Panc1 (cell line): ENCODE measurements around the gene NRG2.

Experiments used
- SIN3A ChIP-seq: IDR thresholded peaks from 2 replicates; pipeline ENCODE4 v1.6.1; 2012; ENCODE audit warnings: low read depth, mild to moderate bottlenecking, low read length, moderate library complexity, borderline replicate concordance; ENCODE audit not compliant: insufficient read depth
- TF ChIP-seq, protein P1 (sequence below): fragments of 450-650 bp; IDR thresholded peaks from 2 replicates; pipeline ENCODE4 v1.5.1; 2017; ENCODE audit warnings: mild to moderate bottlenecking
- TF ChIP-seq, protein P2 (sequence below), 2 experiments: IDR thresholded peaks; 2 replicates each; pipeline ENCODE4 v1.6.1; 2011 to 2012; ENCODE audit warnings: low read depth in 2 of 2, control low read depth in 1 of 2, low read length in 1 of 2, mild to moderate bottlenecking in 1 of 2, moderate library complexity in 1 of 2; ENCODE audit not compliant: insufficient read depth in 1 of 2

GRCh38 chr5:139825690-139826089 is 217.4 kb downstream of the NRG2 start:
- TF ChIP-seq, protein P1, sequence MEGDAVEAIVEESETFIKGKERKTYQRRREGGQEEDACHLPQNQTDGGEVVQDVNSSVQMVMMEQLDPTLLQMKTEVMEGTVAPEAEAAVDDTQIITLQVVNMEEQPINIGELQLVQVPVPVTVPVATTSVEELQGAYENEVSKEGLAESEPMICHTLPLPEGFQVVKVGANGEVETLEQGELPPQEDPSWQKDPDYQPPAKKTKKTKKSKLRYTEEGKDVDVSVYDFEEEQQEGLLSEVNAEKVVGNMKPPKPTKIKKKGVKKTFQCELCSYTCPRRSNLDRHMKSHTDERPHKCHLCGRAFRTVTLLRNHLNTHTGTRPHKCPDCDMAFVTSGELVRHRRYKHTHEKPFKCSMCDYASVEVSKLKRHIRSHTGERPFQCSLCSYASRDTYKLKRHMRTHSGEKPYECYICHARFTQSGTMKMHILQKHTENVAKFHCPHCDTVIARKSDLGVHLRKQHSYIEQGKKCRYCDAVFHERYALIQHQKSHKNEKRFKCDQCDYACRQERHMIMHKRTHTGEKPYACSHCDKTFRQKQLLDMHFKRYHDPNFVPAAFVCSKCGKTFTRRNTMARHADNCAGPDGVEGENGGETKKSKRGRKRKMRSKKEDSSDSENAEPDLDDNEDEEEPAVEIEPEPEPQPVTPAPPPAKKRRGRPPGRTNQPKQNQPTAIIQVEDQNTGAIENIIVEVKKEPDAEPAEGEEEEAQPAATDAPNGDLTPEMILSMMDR, result no peak
- TF ChIP-seq, protein P2, sequence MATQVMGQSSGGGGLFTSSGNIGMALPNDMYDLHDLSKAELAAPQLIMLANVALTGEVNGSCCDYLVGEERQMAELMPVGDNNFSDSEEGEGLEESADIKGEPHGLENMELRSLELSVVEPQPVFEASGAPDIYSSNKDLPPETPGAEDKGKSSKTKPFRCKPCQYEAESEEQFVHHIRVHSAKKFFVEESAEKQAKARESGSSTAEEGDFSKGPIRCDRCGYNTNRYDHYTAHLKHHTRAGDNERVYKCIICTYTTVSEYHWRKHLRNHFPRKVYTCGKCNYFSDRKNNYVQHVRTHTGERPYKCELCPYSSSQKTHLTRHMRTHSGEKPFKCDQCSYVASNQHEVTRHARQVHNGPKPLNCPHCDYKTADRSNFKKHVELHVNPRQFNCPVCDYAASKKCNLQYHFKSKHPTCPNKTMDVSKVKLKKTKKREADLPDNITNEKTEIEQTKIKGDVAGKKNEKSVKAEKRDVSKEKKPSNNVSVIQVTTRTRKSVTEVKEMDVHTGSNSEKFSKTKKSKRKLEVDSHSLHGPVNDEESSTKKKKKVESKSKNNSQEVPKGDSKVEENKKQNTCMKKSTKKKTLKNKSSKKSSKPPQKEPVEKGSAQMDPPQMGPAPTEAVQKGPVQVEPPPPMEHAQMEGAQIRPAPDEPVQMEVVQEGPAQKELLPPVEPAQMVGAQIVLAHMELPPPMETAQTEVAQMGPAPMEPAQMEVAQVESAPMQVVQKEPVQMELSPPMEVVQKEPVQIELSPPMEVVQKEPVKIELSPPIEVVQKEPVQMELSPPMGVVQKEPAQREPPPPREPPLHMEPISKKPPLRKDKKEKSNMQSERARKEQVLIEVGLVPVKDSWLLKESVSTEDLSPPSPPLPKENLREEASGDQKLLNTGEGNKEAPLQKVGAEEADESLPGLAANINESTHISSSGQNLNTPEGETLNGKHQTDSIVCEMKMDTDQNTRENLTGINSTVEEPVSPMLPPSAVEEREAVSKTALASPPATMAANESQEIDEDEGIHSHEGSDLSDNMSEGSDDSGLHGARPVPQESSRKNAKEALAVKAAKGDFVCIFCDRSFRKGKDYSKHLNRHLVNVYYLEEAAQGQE (IDR thresholded peaks at IDR 0.05; ENCODE audit: insufficient read depth in 1 of 2, low read depth in 2 of 2, low read length in 1 of 2), result no peak
- TF ChIP-seq SIN3A, result no peak
